T-helper 1 cell (primary cell): ENCODE results near the gene TTLL10.
A peak's percentile ranks its signal among the peaks of the same experiment; 100 is the strongest.

Source experiments
- DNase-seq, 5 donors: peaks; one replicate each; pipeline ENCODE4 v3.0.0-alpha.2; 2012 to 2020

TTLL10 gene

DNA sequence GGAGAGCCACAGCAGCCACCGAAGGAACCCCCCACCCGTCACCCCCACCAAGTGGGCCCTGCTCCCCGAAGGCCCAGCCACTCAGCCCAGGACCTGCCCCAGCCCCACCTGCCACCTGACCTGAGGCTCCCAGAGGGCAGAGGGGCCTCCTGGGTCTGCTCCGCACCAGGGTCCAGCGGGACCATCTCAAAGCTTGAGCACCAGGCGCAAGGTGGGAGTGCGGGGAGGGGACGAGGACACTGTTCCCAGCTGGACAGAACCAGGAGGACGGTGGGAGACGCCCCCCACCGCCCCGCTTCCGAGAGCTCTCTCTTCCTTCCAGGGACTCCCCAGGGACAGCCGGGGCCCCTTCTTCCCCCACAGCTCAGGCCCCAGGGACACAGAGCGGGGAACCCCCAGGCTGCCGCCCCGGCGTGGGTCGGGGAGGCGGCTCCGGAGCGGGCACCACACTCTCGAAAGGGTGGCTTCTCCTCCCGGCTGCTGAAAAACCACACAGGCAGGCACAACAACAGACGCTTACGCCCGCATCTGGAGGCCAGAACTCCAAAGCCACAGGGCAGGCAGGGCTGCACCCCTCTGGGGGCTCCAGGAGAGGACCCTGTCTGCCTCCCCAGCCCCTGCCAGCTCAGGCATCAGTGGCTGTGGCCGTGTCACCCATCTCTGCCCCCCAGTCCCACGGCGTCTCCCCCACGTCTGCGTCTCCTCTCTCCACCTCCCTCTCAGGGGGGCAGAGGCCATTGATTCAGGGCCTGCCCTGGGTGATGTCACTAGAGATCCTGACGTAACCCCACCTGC, 1.9 kb upstream of the TTLL10 start:
- peak in 1 of 5 donors; percentile 14 for DNase-seq

DNA sequence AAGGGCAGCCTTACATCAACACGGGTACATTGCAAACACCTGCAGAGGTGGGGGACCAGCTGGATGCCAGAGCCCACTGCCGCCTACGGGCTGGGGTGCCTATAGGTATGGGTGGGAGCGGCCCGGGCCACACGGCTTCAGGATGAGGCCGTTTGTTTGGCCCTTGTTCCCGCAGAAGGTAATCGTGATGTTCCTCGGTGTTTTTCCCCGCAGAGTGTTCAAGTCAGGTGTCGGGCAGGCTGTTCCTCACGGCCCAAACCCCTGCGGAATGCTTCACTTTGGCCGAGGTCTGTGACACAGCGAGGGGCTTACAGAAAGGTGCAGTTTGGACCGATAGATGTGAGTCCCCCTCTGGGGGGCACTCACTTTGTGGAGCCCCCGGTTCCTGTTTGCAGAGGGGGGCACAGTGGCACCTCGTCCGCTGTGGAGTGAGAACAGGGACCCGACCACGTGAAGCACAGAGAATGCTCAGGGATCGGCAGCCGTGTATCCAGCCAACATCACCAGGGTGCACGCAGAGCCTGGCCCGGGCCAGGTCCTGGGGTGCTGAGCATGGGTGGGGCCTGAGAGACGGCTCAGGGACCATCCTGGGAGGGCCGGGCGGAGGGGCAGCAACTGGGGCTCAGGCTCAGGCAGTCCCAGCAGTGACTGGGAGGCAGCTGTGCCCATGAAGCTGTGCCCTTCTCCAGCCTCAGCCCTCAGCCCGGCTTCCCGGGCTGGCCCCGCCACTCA, 453 bp upstream of the TTLL10 start:
- no peak for DNase-seq

GRCh38 chr1:1175221-1176062, 1.8 kb downstream of the TTLL10 start:
- DNase-seq: peak in 1 of 5 donors; percentile 1

- DNase-seq: peak in 1 of 5 donors; percentile 3
Measured at GRCh38 chr1:1176063-1176761, 2.5 kb downstream of the TTLL10 start.

- no peak for DNase-seq
Measured at GRCh38 chr1:1176931-1177330, 3.3 kb downstream of the TTLL10 start.

GRCh38 chr1:1177452-1178206, 3.9 kb downstream of the TTLL10 start:
- DNase-seq: peak in 1 of 5 donors; percentile 1

DNA sequence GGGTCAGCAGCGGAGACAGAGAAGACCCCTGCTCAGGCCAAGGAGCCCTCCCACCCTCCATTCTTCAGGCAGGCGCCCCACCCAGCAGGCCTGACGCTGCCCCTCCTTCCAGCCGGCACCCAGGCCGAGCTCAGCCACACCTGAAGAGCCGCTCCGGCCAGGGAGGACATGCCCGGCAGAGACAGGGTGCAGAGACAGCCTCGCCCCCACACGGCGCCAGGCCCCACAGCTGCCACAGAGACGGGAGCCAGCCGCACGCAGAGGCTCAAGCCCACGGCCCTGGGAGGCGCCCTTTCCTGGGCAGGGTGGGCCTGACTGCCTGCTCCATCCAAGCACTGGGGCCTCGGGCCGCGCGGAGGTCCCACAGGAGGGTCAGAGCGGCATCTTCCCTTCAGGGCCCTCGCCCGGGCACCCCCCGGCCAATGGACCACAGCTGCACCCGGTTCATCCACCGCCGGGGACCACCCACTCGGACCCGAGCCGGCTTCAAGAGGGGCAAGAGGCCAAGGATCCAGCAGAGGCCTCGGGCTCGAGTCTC, 5.2 kb downstream of the TTLL10 start:
- DNase-seq: peak in 2 of 5 donors; percentile 3 to 5

DNA sequence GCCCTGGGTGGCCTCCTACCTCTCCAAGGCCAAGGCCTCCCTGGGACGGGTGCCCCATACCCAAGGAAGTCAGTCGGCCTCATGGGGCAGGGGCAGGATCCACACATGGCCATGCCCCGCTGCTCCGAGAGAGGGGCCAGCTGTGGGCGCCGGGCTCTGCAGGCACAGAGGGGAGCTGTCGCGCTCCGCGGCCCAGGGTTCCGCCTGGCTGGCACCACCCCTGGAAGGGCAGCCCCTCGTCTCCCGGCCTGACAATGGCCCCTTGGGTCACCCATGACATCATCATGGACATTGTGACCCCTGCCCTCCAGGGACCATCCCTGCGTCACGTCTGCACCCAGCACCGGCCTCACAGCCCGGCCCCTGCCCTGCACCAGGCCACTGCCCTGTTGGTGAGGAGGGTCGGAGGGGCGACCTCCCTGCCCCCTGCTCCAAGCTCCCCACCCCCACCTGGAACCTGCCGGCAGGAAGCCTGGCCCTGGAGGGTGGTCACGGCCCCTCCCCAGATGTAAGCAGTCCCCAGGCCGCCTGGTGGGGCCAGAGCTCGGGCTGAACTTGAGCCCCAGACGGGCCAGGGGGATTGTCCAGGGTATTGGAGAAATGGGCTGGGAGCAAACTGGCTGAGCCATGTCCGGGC, 5.8 kb downstream of the TTLL10 start:
- DNase-seq: peak in 1 of 5 donors; percentile 3

DNA sequence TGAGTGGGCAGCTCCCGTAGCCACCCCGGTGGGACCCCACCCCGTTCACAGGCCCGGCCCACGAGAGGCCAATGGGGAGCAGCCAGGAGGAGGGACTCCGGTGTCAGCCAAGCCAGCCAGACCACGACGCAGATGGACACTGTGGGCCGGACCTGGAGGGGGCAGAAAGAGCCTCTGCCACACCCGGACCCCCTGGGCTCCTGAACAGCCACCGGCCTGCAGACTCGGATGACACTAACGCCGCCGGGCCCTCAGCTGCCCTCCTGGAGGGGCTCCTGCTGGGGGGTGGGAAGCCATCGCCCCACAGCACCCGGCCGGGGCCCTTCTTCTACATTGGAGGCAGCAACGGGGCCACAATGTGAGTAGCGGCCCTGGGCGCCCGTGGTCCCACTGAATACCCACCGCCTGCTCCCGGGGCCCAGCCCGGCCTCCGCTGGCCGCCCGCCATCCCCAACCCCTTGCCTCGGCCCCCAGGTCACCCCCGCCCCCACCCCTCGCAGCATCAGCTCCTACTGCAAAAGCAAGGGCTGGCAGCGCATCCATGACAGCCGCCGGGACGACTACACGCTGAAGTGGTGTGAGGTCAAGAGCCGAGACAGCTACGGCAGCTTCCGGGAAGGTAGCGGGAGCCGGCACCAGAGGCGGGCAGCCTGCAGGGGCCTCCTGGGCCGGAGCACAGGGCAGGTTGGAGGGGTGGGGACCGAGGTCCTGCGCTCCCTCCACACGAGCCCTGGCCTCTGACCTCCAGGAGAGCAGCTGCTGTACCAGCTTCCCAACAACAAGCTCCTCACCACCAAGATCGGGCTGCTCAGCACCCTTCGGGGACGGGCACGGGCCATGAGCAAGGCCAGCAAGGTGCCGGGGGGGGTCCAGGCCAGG, 6.5 kb downstream of the TTLL10 start:
- peak in 2 of 5 donors; percentile 0 to 2 for DNase-seq

DNA sequence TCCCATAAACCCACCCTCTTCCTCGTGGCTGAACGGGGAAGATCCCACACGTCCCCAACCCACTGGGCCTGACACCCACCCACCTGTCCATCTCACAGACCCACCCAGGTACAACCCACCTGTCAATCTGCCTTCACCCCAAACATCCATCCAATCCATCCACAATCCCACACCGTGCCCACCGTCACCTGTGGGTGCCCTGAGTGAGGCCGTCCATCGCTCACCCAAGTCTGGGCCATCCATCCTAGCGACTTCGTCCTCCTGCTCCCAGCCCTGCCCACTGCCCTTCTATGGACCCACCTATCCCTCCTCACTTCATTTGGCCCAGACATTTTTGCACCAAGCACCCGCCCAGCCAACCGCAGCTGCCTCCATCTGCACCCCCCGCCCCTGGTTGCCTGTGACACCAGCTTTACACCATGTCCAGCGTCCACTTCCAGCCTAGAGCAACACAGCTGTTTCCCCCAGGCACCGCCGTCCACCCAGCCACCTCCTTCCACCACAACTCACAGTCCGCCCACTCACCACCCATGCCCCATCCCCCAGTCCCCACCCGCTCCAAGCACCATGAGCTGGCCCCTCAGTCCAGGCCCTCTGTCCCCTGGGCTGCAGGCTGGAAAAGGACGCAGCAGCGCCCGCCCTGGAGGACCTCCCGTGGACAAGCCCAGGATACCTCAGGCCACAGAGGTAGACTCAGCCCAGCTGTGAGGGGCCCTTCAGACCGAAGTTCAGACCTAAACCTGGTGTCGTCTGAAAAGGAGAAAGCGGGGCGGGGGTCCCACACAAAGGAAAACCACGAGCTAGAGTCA, 7.7 kb downstream of the TTLL10 start:
- no peak for DNase-seq

DNA sequence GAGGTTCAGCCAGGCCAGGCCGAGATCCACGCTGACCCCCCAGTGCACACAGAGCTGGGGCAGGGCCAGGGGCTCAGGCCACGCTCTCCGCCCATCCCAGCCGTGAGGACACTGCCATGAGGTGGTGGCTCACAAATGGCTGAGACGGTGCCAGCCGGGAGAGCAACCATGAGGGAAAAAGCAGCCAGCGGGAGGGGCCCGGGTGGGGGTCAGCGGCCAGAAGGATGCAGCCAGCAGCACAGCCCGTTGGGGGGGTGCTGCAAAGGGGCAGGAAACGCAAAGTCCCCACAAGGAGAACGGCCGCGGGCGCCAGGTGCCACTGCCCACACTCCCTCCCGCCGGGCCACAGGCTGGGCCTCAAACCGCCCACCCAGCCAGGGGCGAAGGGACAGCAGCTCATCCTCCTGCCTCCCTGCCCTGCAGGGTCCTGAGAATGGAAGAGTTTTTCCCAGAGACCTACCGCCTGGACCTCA, 8.3 kb downstream of the TTLL10 start:
- DNase-seq: peak in 1 of 5 donors; percentile 3

- peak in 2 of 5 donors; percentile 2 to 6 for DNase-seq
Measured at GRCh38 chr1:1182491-1183220, 9.0 kb downstream of the TTLL10 start.

- no peak for DNase-seq
Measured at GRCh38 chr1:1183221-1183747, 9.6 kb downstream of the TTLL10 start.

DNA sequence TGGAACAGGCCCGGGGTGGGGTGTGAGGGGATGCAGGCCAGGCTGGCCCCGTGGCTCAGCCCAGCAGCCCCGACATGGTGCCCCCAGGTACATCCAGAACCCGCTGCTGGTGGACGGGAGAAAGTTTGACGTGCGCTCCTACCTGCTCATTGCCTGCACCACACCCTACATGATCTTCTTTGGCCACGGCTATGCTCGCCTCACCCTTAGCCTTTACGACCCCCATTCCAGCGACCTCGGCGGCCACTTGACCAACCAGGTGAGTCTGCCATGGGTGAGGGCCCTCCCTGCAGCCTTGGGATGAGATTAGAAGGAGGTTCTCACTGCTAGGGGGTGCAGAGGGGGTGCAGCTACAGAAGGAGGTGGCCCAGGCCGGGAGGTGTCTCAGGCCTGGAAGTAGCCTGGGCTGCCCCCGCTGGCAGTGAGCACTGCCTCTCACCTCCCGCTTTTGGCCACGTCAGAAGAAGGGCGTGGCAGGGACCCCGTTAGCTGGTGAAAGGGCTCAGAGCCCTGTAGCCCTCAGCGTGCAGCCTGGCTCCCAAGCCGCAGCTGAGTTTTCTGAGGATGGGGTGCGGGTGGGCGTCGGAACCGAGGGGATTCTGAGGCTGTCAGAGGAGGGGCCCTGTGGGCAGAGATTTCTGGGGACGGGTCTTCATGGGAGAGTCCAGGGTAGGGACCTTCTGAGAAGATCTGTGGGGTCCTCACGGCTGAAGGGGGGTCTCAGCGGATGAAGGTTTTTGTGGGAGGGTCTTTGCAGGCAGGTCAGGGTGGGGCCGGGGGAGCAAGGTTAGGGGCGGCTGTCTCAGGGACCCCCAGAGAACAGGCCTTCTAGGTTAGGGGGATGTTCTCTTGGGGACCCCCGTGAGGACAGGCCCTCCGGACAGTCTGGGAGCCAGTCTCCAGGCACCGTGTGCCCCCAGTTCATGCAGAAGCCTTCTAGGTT, 10.4 kb downstream of the TTLL10 start:
- DNase-seq: no peak

GRCh38 chr1:1185101-1185765, 11.6 kb downstream of the TTLL10 start:
- peak in 1 of 5 donors; percentile 3 for DNase-seq

GRCh38 chr1:1187938-1188337, 14.3 kb downstream of the TTLL10 start:
- DNase-seq: no peak
